ENCODE measurements around the gene PPL. TPM values are rescaled to one million over a fixed set of nuclear protein-coding genes. Genes with fewer than 3 reads are reported as not detected.
A peak's percentile ranks its signal among the peaks of the same experiment; 100 is the strongest.

Gene PPL
- total RNA-seq, 1 donor from 2014 or later = not detected

- Mint-ChIP-seq H3K36me3 (ENCODE audit: low read depth) (no peaks in the 10 kb centered on the region), H3K4me3 (no peak overlapping the region), H3K9me3 (no peaks in the 10 kb centered on the region), H3K27me3 (peaks cover 6% of the 10 kb centered on the region), H3K27ac (no peak overlapping the region), H3K4me1 (no peaks in the 10 kb centered on the region)
- intact Hi-C loops (cut with micrococcal nuclease) = no loop called here
- DNase-seq = no peak
Observed at GRCh38 chr16:4947722-4948503, 11.0 kb upstream of the PPL start.

GRCh38 chr16:4946917-4947316, 10.0 kb upstream of the PPL start:
- no peak overlapping the region for H3K27ac Mint-ChIP-seq
- no peaks in the 10 kb centered on the region for H3K4me1 Mint-ChIP-seq
- no peak for DNase-seq
- no peaks in the 10 kb centered on the region for H3K9me3 Mint-ChIP-seq
- H3K4me3 Mint-ChIP-seq = no peak overlapping the region
- peaks cover 6% of the 10 kb centered on the region for H3K27me3 Mint-ChIP-seq
- no peaks in the 10 kb centered on the region for H3K36me3 Mint-ChIP-seq (ENCODE audit: low read depth)
- intact Hi-C loops (cut with micrococcal nuclease) = no loop called here

- Mint-ChIP-seq H3K27me3 (peaks cover 6% of the 10 kb centered on the region), H3K4me3 (no peak overlapping the region), H3K9me3 (no peaks in the 10 kb centered on the region), H3K27ac (no peak overlapping the region), H3K36me3 (ENCODE audit: low read depth) (no peaks in the 10 kb centered on the region), H3K4me1 (no peaks in the 10 kb centered on the region)
- DNase-seq = no peak
- intact Hi-C loops (cut with micrococcal nuclease) = no loop called here
Observed at GRCh38 chr16:4945560-4946502, 8.9 kb upstream of the PPL start.

GRCh38 chr16:4944333-4945281, 7.7 kb upstream of the PPL start:
- Mint-ChIP-seq H3K27ac (no peak overlapping the region), H3K4me1 (no peaks in the 10 kb centered on the region), H3K4me3 (no peak overlapping the region), H3K27me3 (peaks cover 6% of the 10 kb centered on the region), H3K9me3 (no peaks in the 10 kb centered on the region), H3K36me3 (ENCODE audit: low read depth) (no peaks in the 10 kb centered on the region)
- no peak for DNase-seq
- intact Hi-C loops (cut with micrococcal nuclease) = no loop called here

- Mint-ChIP-seq H3K27me3 (peaks cover 14% of the 10 kb centered on the region), H3K27ac (no peak overlapping the region), H3K4me3 (no peak overlapping the region), H3K4me1 (no peaks in the 10 kb centered on the region), H3K36me3 (ENCODE audit: low read depth) (no peaks in the 10 kb centered on the region), H3K9me3 (no peaks in the 10 kb centered on the region)
- DNase-seq = no peak
- intact Hi-C loops (cut with micrococcal nuclease) = no loop called here
Observed at GRCh38 chr16:4942481-4942880, 5.5 kb upstream of the PPL start.

GRCh38 chr16:4940719-4941118, 3.8 kb upstream of the PPL start:
- Mint-ChIP-seq H3K27me3 (peaks cover 21% of the 10 kb centered on the region), H3K4me1 (no peaks in the 10 kb centered on the region), H3K27ac (no peak overlapping the region), H3K4me3 (no peak overlapping the region), H3K9me3 (no peaks in the 10 kb centered on the region), H3K36me3 (ENCODE audit: low read depth) (no peaks in the 10 kb centered on the region)
- intact Hi-C loops (cut with micrococcal nuclease) = no loop called here
- DNase-seq = no peak

GRCh38 chr16:4938683-4939030, 1.7 kb upstream of the PPL start:
- no peak overlapping the region for H3K27ac Mint-ChIP-seq
- H3K36me3 Mint-ChIP-seq (ENCODE audit: low read depth) = no peaks in the 10 kb centered on the region
- H3K4me1 Mint-ChIP-seq = no peaks in the 10 kb centered on the region
- no peak overlapping the region for H3K4me3 Mint-ChIP-seq
- no peak for DNase-seq
- peaks cover 27% of the 10 kb centered on the region for H3K27me3 Mint-ChIP-seq
- intact Hi-C loops (cut with micrococcal nuclease) = no loop called here
- H3K9me3 Mint-ChIP-seq = no peaks in the 10 kb centered on the region

- Mint-ChIP-seq H3K4me3 (no peak overlapping the region), H3K27me3 (peaks cover 27% of the 10 kb centered on the region), H3K27ac (no peak overlapping the region), H3K9me3 (no peaks in the 10 kb centered on the region), H3K4me1 (no peaks in the 10 kb centered on the region), H3K36me3 (ENCODE audit: low read depth) (no peaks in the 10 kb centered on the region)
- DNase-seq = no peak
- intact Hi-C loops (cut with micrococcal nuclease) = no loop called here
Observed at GRCh38 chr16:4937782-4938682, 1.1 kb upstream of the PPL start.

GRCh38 chr16:4936181-4936990, 562 bp downstream of the PPL start:
- H3K36me3 Mint-ChIP-seq (ENCODE audit: low read depth) = no peaks in the 10 kb centered on the region
- H3K27me3 Mint-ChIP-seq = peaks cover 27% of the 10 kb centered on the region
- intact Hi-C loops (cut with micrococcal nuclease) = no loop called here
- no peak overlapping the region for H3K27ac Mint-ChIP-seq
- no peaks in the 10 kb centered on the region for H3K4me1 Mint-ChIP-seq
- DNase-seq = no peak
- no peaks in the 10 kb centered on the region for H3K9me3 Mint-ChIP-seq
- peak overlapping the region; percentile 67 for H3K4me3 Mint-ChIP-seq

- peaks cover 27% of the 10 kb centered on the region for H3K27me3 Mint-ChIP-seq
- H3K27ac Mint-ChIP-seq = no peak overlapping the region
- H3K4me3 Mint-ChIP-seq = peak overlapping the region; percentile 8
- no peaks in the 10 kb centered on the region for H3K36me3 Mint-ChIP-seq (ENCODE audit: low read depth)
- intact Hi-C loops (cut with micrococcal nuclease) = no loop called here
- no peaks in the 10 kb centered on the region for H3K9me3 Mint-ChIP-seq
- H3K4me1 Mint-ChIP-seq = no peaks in the 10 kb centered on the region
- DNase-seq = no peak
Observed at GRCh38 chr16:4935241-4935855, 1.6 kb downstream of the PPL start.

- intact Hi-C loops (cut with micrococcal nuclease) = no loop called here
- H3K4me3 Mint-ChIP-seq = no peak overlapping the region
- no peaks in the 10 kb centered on the region for H3K9me3 Mint-ChIP-seq
- no peak overlapping the region for H3K27ac Mint-ChIP-seq
- H3K27me3 Mint-ChIP-seq = peaks cover 27% of the 10 kb centered on the region
- H3K36me3 Mint-ChIP-seq (ENCODE audit: low read depth) = no peaks in the 10 kb centered on the region
- no peak for DNase-seq
- no peaks in the 10 kb centered on the region for H3K4me1 Mint-ChIP-seq
Observed at GRCh38 chr16:4934591-4934990, 2.4 kb downstream of the PPL start.

- intact Hi-C loops (cut with micrococcal nuclease) = no loop called here
- Mint-ChIP-seq H3K27me3 (peaks cover 27% of the 10 kb centered on the region), H3K27ac (no peak overlapping the region), H3K36me3 (ENCODE audit: low read depth) (no peaks in the 10 kb centered on the region), H3K4me1 (no peaks in the 10 kb centered on the region), H3K9me3 (no peaks in the 10 kb centered on the region), H3K4me3 (no peak overlapping the region)
- no peak for DNase-seq
Observed at GRCh38 chr16:4933871-4934395, 3.0 kb downstream of the PPL start.

All from activated CD4-positive, alpha-beta T cell treated with anti-CD3 and anti-CD28 coated beads, Interleukin-2, amount 10 ng/mL, durations not matched to agents 24 days and 14 days (primary cell).